GM10847 (cell line): ENCODE results near the gene TANC2.

ENCODE experiments used
- POLR2A ChIP-seq: IDR thresholded peaks from 2 replicates; pipeline ENCODE4 v1.6.1; 2011; ENCODE audit not compliant: insufficient read length; ENCODE audit errors: extremely low read depth

Gene TANC2

GRCh38 chr17:62941358-62941991 is 24.6 kb upstream of the TANC2 start:
- TF ChIP-seq POLR2A = no peak

GRCh38 chr17:62948370-62948769 is 17.7 kb upstream of the TANC2 start:
- no peak for TF ChIP-seq POLR2A

GRCh38 chr17:62949036-62949435 is 17.0 kb upstream of the TANC2 start:
- TF ChIP-seq POLR2A = no peak

GRCh38 chr17:62950067-62950466 is 16.0 kb upstream of the TANC2 start:
- no peak for TF ChIP-seq POLR2A

GRCh38 chr17:62955841-62956352 is 10.1 kb upstream of the TANC2 start:
- TF ChIP-seq POLR2A = no peak

- no peak for TF ChIP-seq POLR2A
These were observed 2.7 kb upstream of the TANC2 start for GRCh38 chr17:62963296-62963695.

GRCh38 chr17:62964506-62964905 is 1.5 kb upstream of the TANC2 start:
- TF ChIP-seq POLR2A = no peak

- no peak for TF ChIP-seq POLR2A
These were observed 805 bp upstream of the TANC2 start for GRCh38 chr17:62965174-62965685.

- TF ChIP-seq POLR2A = no peak
These were observed 580 bp downstream of the TANC2 start for GRCh38 chr17:62966426-62967204.

GRCh38 chr17:62967205-62967529 is 1.1 kb downstream of the TANC2 start:
- TF ChIP-seq POLR2A = no peak

- no peak for TF ChIP-seq POLR2A
These were observed 2.4 kb downstream of the TANC2 start for GRCh38 chr17:62968445-62968923.

GRCh38 chr17:62970610-62971009 is 4.6 kb downstream of the TANC2 start:
- TF ChIP-seq POLR2A = no peak

- no peak for TF ChIP-seq POLR2A
These were observed 5.8 kb downstream of the TANC2 start for GRCh38 chr17:62971853-62972252.

GRCh38 chr17:62974788-62975187 is 8.8 kb downstream of the TANC2 start:
- no peak for TF ChIP-seq POLR2A

- TF ChIP-seq POLR2A = no peak
These were observed 9.2 kb downstream of the TANC2 start for GRCh38 chr17:62975206-62975605.

- TF ChIP-seq POLR2A = no peak
These were observed 14.8 kb downstream of the TANC2 start for GRCh38 chr17:62980842-62981241.
